Stimulated activated naive B cell treated with anti-CD40 and anti-IgM and Interleukin-4, amounts not matched to agents 10 μg/mL and 1 μg/mL and 100 μg/mL, for 72 hours (primary cell): Measurements from ENCODE around the gene APBB1.

ENCODE experiments used
- ATAC-seq, 2 donors: fragments of 150-1000 bp; cut with Tn5 transposase; replicated peaks; 2 replicates each; pipeline ENCODE4 v1.10.0; 2021; ENCODE audit warnings: moderate library complexity in 1 of 2
- DNase-seq: peaks from one replicate; pipeline ENCODE4 v3.0.0; 2021
- H3K27ac Mint-ChIP-seq: one replicate; pipeline ENCODE4 v1.8.0; 2022; ENCODE audit warnings: mild to moderate bottlenecking, mixed read lengths
- H3K27me3 Mint-ChIP-seq, 2 donors: one replicate each; pipeline ENCODE4 v1.8.0; 2022; ENCODE audit warnings: mixed read lengths in 2 of 2
- H3K36me3 Mint-ChIP-seq, 2 donors: one replicate each; pipeline ENCODE4 v1.8.0; 2022; ENCODE audit warnings: mixed read lengths in 2 of 2, mild to moderate bottlenecking in 1 of 2
- H3K4me1 Mint-ChIP-seq, 2 donors: one replicate each; pipeline ENCODE4 v1.8.0; 2022; ENCODE audit warnings: mixed read lengths in 2 of 2, mild to moderate bottlenecking in 1 of 2
- H3K4me3 Mint-ChIP-seq, 2 donors: one replicate each; pipeline ENCODE4 v1.8.0; 2022; ENCODE audit warnings: mild to moderate bottlenecking in 2 of 2, mixed read lengths in 2 of 2, moderate library complexity in 1 of 2
- H3K9me3 Mint-ChIP-seq, 2 donors: one replicate each; pipeline ENCODE4 v1.8.0; 2022; ENCODE audit warnings: mixed read lengths in 2 of 2, mild to moderate bottlenecking in 1 of 2

APBB1 gene

DNA sequence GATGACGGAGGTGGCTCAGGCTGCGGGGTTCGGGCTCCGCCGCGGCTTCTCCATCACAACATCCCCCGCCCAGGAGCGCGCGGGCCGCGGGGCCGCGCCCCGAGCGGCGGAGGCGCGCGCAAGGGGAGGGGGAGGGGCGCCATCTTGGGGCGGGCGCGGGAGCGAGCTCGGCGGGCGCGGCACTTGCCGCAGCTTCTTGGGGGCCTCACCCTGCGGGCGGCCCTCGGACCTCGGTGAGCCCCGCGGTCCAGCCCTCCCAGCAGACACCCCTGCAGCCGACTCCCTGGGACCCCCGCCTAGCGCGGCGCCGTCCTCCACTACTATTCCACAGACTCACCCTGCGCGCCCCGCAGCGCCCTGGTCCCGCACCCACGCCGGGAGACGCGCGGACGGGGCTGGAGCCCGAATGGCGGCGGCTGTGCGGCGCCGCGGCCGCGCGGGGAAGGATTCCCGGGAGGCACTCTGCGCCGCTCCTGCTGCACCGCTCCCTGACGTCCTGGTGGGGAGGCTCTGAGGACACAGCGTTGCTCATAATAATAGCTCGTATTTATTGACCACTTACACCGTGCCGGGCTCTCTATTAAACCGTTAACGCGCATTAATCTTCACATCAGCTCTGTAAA lies at the start of gene APBB1:
Gene APBB1 (minus strand): TSS at position 86 of the 623 bp plus-strand sequence. CDS start 7,747 bp downstream, outside the sequence.
- peak; percentile 74 to 83 for ATAC-seq
- Mint-ChIP-seq H3K36me3 (no peaks in the 10 kb centered on the region), H3K27me3 (peaks cover 20 to 21% of the 10 kb centered on the region in 2 donors), H3K4me3 (peak within 1 kb of the TSS in 1 of 2 donors; percentile 76), H3K9me3 (no peaks in the 10 kb centered on the region), H3K4me1 (peaks cover 0 to 2% of the 10 kb centered on the region in 2 donors), H3K27ac (no peak within 1 kb of the TSS)
- peak; percentile 45 for DNase-seq

DNA sequence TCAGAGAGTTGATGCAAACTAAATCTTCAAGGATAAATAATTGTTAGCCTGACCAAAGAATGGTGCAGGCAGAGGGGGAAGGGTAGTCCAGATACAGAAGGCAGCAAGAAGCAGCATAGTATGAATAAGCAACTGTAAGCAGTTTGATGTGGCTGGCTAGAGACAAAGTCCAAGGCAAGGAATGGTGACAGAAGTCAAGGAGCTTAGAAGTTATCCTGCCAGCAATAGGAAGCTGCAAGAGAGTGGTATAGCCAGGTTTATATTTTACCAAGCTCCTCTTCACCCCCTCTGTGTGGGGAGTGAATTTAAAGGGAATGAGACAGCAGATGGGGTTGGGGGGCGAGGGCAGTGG lies 40.2 kb upstream of the APBB1 start:
- H3K4me3 Mint-ChIP-seq: no peak overlapping the region
- no peaks in the 10 kb centered on the region for H3K9me3 Mint-ChIP-seq
- peaks cover 10 to 24% of the 10 kb centered on the region in 2 donors for H3K36me3 Mint-ChIP-seq
- H3K27ac Mint-ChIP-seq: no peak overlapping the region
- DNase-seq (no peak), ATAC-seq (no peak)
- H3K4me1 Mint-ChIP-seq: no peaks in the 10 kb centered on the region
- H3K27me3 Mint-ChIP-seq: no peaks in the 10 kb centered on the region

DNA sequence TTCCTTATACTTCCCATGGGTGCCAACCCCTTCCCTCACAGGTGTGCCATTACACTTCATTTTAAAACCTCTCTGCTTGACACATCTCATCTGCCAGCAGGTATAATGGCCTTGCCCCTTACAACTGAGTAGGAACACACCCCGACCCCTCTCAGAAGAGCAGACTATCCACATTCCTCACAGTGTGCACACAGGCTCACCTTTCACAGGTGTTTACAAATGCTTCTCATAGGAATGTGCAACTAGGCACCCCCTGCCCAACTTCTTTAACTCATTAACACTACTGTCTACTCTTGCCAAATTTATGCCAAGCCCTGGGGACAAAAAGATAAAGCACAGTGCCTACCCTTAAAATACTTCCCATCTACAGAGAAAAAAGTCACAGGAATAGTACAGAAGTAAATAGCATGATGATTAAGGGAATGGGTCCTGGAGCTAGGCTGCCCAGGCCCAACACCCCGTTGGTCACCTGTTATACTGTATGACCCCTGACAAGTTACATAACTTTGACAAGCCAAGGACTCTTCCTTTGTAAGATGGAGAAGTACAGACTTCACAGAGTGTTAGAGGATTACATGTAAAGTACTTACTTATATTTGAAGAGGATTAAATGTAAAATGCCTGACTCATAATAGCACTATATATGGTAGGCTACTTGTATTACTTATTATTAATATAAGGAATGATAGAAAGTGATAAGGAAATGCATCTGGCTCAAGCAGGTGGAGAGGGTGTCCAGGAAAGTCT lies 39.6 kb upstream of the APBB1 start:
- H3K9me3 Mint-ChIP-seq: no peaks in the 10 kb centered on the region
- H3K4me3 Mint-ChIP-seq: no peak overlapping the region
- no peaks in the 10 kb centered on the region for H3K27me3 Mint-ChIP-seq
- no peak overlapping the region for H3K27ac Mint-ChIP-seq
- H3K36me3 Mint-ChIP-seq: peaks cover 6 to 19% of the 10 kb centered on the region in 2 donors
- DNase-seq (no peak), ATAC-seq (no peak)
- H3K4me1 Mint-ChIP-seq: no peaks in the 10 kb centered on the region

DNA sequence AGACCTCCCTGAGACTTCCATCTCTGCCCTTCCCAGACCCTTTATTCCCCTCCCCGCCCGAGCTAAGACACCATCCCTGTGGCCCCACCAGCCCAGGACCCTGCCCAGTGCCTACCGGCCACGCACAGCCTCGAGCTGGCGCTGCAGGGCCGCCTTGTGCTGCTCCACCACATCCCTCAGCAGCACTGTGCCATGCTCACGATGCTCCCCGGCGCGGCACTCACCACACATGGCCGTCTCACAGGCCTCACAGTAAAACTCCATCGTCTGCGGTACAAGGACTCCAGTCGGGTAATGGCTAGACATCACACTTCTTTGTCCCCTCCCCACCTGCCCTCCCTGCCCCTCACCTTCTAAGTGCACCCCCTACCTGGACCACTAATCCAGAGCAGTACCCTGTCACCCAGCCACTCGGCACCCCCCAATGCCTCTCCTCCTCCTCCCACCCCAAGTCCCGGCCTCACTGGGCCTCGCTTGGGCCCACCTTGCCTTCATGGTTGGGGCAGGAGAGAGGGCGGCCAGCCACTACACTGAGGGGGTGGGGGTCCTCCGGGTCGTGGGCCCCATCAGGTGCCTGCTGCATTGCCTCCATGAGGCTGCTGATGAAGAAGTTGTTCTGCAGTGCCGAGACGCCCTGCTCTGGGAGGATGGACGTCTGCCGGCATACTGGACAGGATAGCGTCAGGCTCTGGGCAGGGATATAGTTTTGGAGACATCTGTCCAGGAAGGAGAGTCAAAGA lies 38.9 kb upstream of the APBB1 start:
- no peaks in the 10 kb centered on the region for H3K4me1 Mint-ChIP-seq
- H3K27ac Mint-ChIP-seq: no peak overlapping the region
- no peaks in the 10 kb centered on the region for H3K9me3 Mint-ChIP-seq
- H3K27me3 Mint-ChIP-seq: no peaks in the 10 kb centered on the region
- no peak for DNase-seq
- ATAC-seq: no peak
- no peak overlapping the region for H3K4me3 Mint-ChIP-seq
- peaks cover 3 to 15% of the 10 kb centered on the region in 2 donors for H3K36me3 Mint-ChIP-seq

DNA sequence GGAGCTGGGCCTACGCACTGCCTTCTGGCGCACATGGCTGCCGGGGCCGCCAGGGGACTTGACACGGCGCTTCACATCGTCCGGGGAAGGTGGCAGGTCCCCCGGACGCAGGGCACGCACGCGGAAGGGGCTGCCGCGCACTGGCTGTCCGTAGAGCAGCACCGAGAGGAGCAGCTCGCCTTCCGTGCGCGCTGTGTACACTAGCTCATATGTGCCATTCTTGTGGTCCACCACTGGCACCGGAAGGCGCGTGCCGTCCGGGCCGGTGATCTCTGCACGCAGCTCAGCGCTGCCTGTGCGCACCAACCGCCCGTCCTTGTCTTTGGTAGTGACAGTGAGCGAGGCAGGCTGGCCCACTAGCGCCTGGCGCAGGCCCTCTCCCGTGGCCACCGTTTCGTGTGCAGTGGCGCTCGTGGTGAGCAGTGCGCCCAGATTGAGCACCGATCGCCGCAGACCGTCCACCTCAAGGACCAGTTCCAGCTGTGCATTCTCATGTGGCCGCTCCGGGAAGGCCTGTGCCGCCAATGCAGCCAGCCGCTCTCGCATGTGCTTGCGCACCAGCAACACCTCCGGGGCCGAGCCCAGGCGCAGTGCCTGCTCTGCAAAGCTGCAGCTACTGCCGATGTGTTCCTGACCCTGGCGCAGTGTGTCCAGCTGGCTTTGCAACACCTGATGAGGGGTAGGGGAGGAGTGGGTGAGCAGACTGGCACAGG lies 37.6 kb upstream of the APBB1 start:
- Mint-ChIP-seq H3K27ac (no peak overlapping the region), H3K4me3 (no peak overlapping the region), H3K27me3 (no peaks in the 10 kb centered on the region), H3K4me1 (no peaks in the 10 kb centered on the region), H3K36me3 (peaks cover 3 to 11% of the 10 kb centered on the region in 2 donors), H3K9me3 (no peaks in the 10 kb centered on the region)
- ATAC-seq: no peak
- DNase-seq: no peak

DNA sequence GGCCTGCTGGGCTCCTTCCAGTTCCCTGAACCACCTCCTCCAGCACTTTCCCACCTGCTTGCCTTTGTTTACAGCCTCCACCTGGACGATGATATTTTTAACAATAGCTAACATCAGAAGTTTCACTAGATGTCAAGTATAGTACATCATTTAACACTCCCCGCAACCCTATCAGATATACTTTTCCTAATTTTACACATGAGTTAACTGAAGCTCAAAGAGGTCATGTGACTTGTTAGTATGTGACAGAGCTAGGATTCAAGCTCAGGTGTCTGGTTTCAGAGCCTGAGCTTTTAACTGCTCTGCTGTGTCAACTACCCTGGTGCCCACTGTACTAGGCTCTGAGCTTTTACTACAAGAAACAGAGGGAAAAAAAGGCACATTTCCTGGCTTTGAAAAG lies 36.2 kb upstream of the APBB1 start:
- ATAC-seq: no peak
- no peaks in the 10 kb centered on the region for H3K4me1 Mint-ChIP-seq
- no peak overlapping the region for H3K27ac Mint-ChIP-seq
- no peaks in the 10 kb centered on the region for H3K9me3 Mint-ChIP-seq
- no peak for DNase-seq
- H3K27me3 Mint-ChIP-seq: no peaks in the 10 kb centered on the region
- peaks cover 3 to 8% of the 10 kb centered on the region in 2 donors for H3K36me3 Mint-ChIP-seq
- H3K4me3 Mint-ChIP-seq: no peak overlapping the region

DNA sequence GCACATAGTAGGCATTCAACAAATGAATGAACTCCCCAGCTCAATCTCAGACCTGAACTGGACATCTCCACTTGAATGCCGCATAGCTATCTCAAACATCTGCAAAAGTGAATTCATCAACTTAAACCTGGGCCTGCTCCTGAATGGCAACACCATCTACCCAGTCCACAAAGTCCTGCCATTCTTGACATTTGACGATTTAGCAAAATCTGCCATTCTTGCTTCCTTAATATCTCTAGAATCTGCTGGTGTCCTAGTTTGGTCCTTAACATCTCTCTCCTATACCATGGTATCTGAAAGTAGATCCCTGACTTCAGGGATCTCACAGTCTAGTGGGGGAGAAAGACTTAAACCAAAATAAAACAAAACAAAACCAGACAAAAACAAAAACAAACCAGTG lies 34.3 kb upstream of the APBB1 start:
- H3K4me3 Mint-ChIP-seq: no peak overlapping the region
- no peaks in the 10 kb centered on the region for H3K9me3 Mint-ChIP-seq
- H3K27ac Mint-ChIP-seq: no peak overlapping the region
- H3K27me3 Mint-ChIP-seq: no peaks in the 10 kb centered on the region
- H3K36me3 Mint-ChIP-seq: peaks cover 5 to 8% of the 10 kb centered on the region in 2 donors
- ATAC-seq: no peak
- DNase-seq: no peak
- H3K4me1 Mint-ChIP-seq: no peaks in the 10 kb centered on the region

DNA sequence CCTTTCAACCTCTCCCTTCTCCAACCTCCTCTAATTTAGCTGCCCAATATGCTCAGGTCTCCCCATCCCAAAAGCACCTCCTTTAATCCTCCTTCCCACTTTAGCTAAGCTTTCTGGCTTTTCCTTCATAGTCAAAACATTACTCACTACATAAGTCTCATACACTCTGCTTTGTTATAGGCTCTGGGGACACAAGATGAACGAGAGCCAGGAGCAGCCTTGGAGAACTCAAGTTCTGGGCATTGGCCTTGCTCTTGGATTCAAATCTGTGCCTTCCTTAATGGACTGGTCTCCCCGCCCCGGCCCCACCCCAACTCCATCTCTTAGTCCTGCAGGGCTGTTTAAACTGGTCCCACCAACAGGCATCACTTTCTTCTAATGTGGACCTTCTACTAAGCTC lies 33.3 kb upstream of the APBB1 start:
- H3K4me1 Mint-ChIP-seq: no peaks in the 10 kb centered on the region
- ATAC-seq: no peak
- peaks cover 5 to 8% of the 10 kb centered on the region in 2 donors for H3K36me3 Mint-ChIP-seq
- no peaks in the 10 kb centered on the region for H3K9me3 Mint-ChIP-seq
- H3K4me3 Mint-ChIP-seq: no peak overlapping the region
- H3K27ac Mint-ChIP-seq: no peak overlapping the region
- H3K27me3 Mint-ChIP-seq: no peaks in the 10 kb centered on the region
- DNase-seq: no peak

DNA sequence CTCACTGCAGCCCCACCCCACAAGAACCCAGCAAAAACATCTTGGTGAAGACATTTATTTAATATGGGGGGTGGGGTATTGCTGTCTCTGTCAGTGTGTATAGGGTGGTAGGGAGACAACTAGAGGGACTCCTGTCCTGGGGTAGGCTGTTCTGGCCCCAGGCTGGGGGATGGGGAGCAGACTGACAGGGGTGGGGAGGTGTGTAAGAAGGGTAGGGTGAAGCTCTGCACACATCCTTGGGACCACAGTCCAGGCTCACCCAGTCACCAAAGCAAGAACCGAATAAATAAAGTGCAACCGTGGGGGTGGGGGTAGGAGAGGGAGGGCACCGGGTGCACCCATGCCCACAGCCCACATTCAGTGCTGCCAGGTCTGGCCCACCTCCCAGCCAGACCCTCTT lies 29.7 kb upstream of the APBB1 start:
- H3K4me1 Mint-ChIP-seq: no peaks in the 10 kb centered on the region
- H3K27me3 Mint-ChIP-seq: no peaks in the 10 kb centered on the region
- H3K36me3 Mint-ChIP-seq: peaks cover 0 to 2% of the 10 kb centered on the region in 2 donors
- ATAC-seq (no peak), DNase-seq (no peak)
- no peak overlapping the region for H3K27ac Mint-ChIP-seq
- H3K9me3 Mint-ChIP-seq: no peaks in the 10 kb centered on the region
- no peak overlapping the region for H3K4me3 Mint-ChIP-seq

DNA sequence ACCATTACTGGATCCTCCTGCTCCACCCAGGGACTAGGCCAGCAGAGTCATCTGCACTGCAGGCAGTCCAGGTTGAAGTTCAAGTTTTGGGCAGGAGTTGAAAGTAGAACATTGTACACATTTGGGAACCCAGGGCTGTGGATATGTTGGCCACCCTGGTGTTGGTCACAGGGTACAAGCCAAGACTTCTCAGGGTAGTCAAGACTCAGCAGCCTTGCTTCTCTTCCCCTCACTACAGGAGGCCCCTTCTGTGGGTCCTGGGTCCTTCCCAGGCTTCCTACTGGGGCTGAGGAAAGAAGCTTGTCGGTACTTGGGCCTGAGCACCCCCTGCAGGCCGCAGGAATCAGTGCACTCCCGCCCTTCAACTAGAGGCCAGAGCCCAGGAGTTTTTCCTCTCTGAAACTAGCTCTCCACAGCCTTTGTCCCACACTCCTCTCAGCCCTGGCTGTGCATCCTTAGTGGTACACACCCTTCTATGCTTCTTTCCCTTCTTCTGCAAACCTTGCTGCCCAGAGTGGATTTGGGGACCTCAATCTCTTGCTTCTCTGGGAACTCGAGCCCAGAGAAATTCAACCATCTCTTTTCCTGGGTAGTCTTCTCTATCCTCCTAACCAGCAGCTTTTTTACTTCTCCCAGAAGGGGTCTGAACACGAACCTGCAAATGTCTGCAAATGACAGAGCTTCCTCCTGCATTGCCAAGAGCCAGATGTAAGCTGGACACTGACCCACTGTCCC lies 24.5 kb upstream of the APBB1 start:
- H3K36me3 Mint-ChIP-seq: no peaks in the 10 kb centered on the region
- no peak overlapping the region for H3K27ac Mint-ChIP-seq
- no peaks in the 10 kb centered on the region for H3K9me3 Mint-ChIP-seq
- peak; percentile 81 to 82 for ATAC-seq
- no peaks in the 10 kb centered on the region for H3K27me3 Mint-ChIP-seq
- peak; percentile 28 for DNase-seq
- H3K4me3 Mint-ChIP-seq: no peak overlapping the region
- no peaks in the 10 kb centered on the region for H3K4me1 Mint-ChIP-seq

DNA sequence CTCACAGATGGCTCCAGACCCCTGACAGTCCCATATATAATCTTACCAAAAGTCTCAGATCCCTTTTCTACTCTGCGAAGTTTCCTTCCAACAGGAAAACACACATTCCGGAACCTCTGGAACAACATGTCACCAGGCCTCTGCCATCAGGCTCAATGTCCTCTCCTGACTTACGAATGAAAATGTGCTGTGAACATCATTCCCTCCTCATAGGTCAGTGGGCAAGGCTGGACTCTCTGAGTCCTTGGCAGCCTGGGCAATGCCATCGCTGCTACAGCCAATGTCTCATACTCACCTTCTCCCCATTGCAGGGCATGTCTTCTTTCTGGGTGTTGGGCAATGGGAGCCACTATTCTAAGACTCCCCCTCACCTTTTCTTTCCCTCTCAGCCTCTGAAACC lies 23.5 kb upstream of the APBB1 start:
- no peak for ATAC-seq
- Mint-ChIP-seq H3K4me3 (no peak overlapping the region), H3K4me1 (no peaks in the 10 kb centered on the region), H3K36me3 (no peaks in the 10 kb centered on the region), H3K27ac (no peak overlapping the region), H3K27me3 (no peaks in the 10 kb centered on the region), H3K9me3 (no peaks in the 10 kb centered on the region)
- no peak for DNase-seq

DNA sequence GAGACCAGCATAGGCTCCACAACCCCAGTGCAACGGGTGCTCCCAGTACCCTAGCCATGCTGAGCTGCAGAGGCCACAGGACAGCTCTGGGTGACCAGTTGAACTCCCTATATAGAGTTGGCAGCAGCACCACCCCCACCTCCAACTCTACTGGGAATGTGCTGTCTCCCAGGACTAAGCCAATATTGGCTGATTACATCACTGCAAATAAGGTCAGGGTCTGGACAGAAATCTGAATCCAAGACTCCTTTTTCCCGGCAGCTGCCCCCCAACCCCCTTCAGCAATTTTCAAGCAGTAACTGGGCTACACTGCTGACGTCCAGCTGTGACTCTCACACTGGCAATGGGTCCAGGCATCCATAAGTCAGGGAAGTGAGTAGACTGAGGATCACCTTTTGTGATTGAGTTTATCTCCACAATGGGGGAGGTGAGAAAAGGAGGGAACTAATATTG lies 22.0 kb upstream of the APBB1 start, which contains the start of gene HPX:
Gene HPX (minus strand): TSS at position 82 of the 453 bp plus-strand sequence. CDS start 24 bp downstream, at position 58.
- Mint-ChIP-seq H3K9me3 (no peaks in the 10 kb centered on the region), H3K4me3 (no peak within 1 kb of the TSS), H3K4me1 (peaks cover 0 to under 1% of the 10 kb centered on the region in 2 donors), H3K27me3 (no peaks in the 10 kb centered on the region), H3K27ac (no peak within 1 kb of the TSS), H3K36me3 (no peaks in the 10 kb centered on the region)
- no peak for ATAC-seq
- DNase-seq: no peak

DNA sequence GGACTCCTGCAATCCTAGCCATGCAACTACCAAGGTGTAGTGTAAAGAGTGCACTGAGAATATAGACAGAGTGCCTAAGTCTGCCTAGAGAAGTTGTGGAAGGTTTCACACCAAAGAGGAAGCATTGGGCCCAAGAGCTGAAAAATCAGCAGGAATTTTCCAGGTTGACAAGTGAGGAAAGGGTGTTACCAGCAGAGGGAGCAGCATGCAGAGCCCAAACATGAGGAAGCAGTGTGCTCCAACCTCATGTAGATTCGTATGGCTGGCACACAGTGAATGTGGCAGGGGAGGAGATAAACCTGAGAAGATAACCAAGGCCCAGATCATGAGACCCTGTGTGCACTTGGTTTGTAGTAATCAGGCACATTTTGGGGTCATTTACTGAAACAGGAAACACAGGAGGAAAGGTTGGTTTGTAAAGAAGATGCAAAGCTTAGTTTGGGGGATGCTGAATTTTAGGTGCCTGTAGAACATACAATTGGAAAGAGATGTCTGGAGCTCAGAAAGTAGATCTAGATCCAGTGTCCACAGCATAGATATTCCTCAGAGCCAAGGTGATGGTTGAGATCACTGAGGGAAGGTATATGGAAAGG lies 20.2 kb upstream of the APBB1 start:
- Mint-ChIP-seq H3K9me3 (no peaks in the 10 kb centered on the region), H3K4me3 (no peak overlapping the region), H3K27me3 (no peaks in the 10 kb centered on the region), H3K27ac (no peak overlapping the region), H3K4me1 (peaks cover 4 to 5% of the 10 kb centered on the region in 2 donors), H3K36me3 (no peaks in the 10 kb centered on the region)
- ATAC-seq (peak in 1 of 2 donors; percentile 33), DNase-seq (no peak)
